Testis (tissue), 3 donors: Measurements from ENCODE around the gene CASR. TPM values are rescaled to one million over a fixed set of nuclear protein-coding genes. Genes with fewer than 3 reads are reported as not detected.
"Not testable (repeated sequence)": the region's sequence is repeated elsewhere in the genome, so short reads cannot be mapped to it uniquely, and the experiment has no call there.

ENCODE experiments used
- DNase-seq: peaks from one replicate; pipeline ENCODE4 v3.0.0-alpha.2; 2019
- H3K27ac ChIP-seq, 2 donors: fragments of 200-600 bp; sonication (generic); one replicate each; pipeline ENCODE4 v1.5.1; 2019
- H3K27me3 ChIP-seq: fragments of 200-600 bp; sonication (generic); one replicate; pipeline ENCODE4 v1.5.1; 2019
- H3K36me3 ChIP-seq: fragments of 200-600 bp; sonication (generic); one replicate; pipeline ENCODE4 v1.5.1; 2017; ENCODE audit warnings: low read depth; ENCODE audit errors: missing control alignments
- H3K4me1 ChIP-seq: fragments of 200-600 bp; sonication (generic); one replicate; pipeline ENCODE4 v1.5.1; 2019
- H3K4me3 ChIP-seq, 2 donors: fragments of 200-600 bp; sonication (generic); one replicate each; pipeline ENCODE4 v1.5.1; 2017 to 2019
- H3K9me3 ChIP-seq: fragments of 200-600 bp; sonication (generic); one replicate; pipeline ENCODE4 v1.5.1; 2017
- POLR2A ChIP-seq: fragments of 450-650 bp; IDR thresholded peaks from one replicate; pipeline ENCODE4 v1.6.1; 2017; ENCODE audit warnings: antibody characterized with exemption, mild to moderate bottlenecking, moderate library complexity
- WGBS, 2 donors: methylation state at CpG; one replicate each; pipeline ENCODE4 v1.1.5; 2018; 5-methylcytosine and 5-hydroxymethylcytosine counted together
- intact Hi-C: fragments of 100-400 bp; cut with DNase I; formaldehyde crosslinking; loops from one replicate; pipeline ENCODE4 v1.15.1; 2023; ENCODE audit warnings: low total_unique reads
- polyA plus RNA-seq: library from polyadenylated mRNA; stranded (reverse); fragments of 350-450 nt; fragmentation: Illumina TruSeq; extraction: RNeasy Lipid Tissue Mini Kit (QIAGEN cat#74804); gene quantifications from one replicate; pipeline ENCODE4 v1.2.3, GENCODE V29; 2014; ENCODE audit warnings: low read depth, low replicate concordance; ENCODE audit not compliant: insufficient read depth
- total RNA-seq, 2 donors: library from RNA; depleted of rRNA; stranded (reverse); fragments of >200 nt; gene quantifications; one replicate each; pipeline ENCODE4 v1.2.3, GENCODE V29; 2016
- TF ChIP-seq, protein P1 (sequence below), 3 experiments: fragments of 450-650 bp in 2 of 3; fragments of 200-600 bp in 1 of 3; sonication (generic) in 1 of 3; IDR thresholded peaks; one replicate each; pipeline ENCODE4 v1.5.1; 2016 to 2019; ENCODE audit warnings: antibody characterized with exemption in 3 of 3, mild to moderate bottlenecking in 2 of 3, moderate library complexity in 1 of 3

The CASR gene
- total and polyA plus RNA-seq, 3 donors from 2014 or later, result 0.30 to 1.4 (median 1.2) TPM

DNA sequence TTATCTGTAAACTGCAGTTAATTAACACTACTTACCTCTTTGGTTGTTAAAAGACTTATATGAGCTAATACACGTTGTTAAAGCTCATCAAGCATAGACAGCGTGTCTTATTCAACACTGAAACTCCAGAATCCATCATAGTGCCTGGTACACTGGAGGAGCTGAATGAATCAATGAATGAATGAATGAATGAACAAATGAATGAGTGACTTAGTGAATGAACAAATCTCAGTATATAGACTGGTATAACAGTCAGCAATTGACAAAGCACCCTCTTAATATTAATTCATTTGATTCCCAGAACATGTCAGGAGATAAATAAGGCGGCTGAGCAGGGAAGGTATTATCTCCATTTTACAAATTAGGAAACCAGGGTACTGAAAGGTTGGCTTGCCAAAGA lies 7.1 kb downstream of the CASR start:
- intact Hi-C loops, result no loop called here
- Histone ChIP-seq H3K27ac (no peak overlapping the region), H3K4me3 (no peak overlapping the region), H3K9me3 (no peaks in the 10 kb centered on the region), H3K36me3 (no peaks in the 10 kb centered on the region), H3K27me3 (no peaks in the 10 kb centered on the region), H3K4me1 (no peaks in the 10 kb centered on the region)
- TF ChIP-seq, protein P1, sequence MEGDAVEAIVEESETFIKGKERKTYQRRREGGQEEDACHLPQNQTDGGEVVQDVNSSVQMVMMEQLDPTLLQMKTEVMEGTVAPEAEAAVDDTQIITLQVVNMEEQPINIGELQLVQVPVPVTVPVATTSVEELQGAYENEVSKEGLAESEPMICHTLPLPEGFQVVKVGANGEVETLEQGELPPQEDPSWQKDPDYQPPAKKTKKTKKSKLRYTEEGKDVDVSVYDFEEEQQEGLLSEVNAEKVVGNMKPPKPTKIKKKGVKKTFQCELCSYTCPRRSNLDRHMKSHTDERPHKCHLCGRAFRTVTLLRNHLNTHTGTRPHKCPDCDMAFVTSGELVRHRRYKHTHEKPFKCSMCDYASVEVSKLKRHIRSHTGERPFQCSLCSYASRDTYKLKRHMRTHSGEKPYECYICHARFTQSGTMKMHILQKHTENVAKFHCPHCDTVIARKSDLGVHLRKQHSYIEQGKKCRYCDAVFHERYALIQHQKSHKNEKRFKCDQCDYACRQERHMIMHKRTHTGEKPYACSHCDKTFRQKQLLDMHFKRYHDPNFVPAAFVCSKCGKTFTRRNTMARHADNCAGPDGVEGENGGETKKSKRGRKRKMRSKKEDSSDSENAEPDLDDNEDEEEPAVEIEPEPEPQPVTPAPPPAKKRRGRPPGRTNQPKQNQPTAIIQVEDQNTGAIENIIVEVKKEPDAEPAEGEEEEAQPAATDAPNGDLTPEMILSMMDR (IDR thresholded peaks at IDR 0.05), result no peak
- TF ChIP-seq POLR2A, result no peak
- 71 to 79% methylated on average over 3 of the region's 3 CpGs for WGBS, 2 donors
- DNase-seq, result no peak

DNA sequence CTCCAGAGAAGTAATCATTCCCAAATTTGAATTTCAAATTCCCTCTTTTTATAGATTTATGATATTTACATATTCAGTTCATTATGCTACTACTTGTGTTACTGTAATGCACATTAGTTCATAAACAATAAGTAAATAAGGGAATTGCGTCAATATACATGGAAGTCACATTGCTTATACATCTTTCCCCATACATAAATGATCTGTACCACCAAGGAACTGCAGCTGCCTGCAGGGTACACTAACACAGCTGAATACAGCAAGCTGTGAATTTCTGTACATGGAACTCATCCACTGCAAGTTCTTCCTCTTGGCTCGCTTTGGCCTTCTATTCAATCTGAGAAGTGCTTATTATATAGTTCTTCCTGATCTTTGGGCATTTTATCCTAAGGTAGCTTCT lies 15.5 kb downstream of the CASR start:
- 95 to 100% methylated on average over 2 of the region's 2 CpGs for WGBS, 2 donors
- no peak for TF ChIP-seq POLR2A
- TF ChIP-seq, protein P1 (IDR thresholded peaks at IDR 0.05), result no peak

DNA sequence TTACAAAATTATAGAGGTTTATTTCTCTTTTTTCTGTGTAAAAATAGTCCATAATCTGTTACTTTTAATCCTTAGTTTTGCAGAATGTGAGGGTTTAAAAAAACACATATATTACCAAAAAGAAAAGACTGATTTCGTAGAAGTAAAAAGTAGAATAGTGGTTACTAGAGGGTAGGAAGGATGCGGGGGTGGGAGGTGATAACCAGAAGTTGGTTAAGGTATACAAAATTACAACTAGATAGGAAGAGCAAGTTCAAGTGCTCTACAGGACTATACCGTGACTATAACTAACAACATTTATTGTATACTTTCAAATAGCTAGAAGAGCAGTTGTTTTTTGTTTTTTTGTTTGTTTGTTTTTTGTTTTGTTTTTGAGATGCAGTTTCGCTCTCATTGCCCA lies 16.1 kb downstream of the CASR start:
- DNase-seq, result no peak
- WGBS, 2 donors, result 87 to 90% methylated on average over 4 of the region's 4 CpGs
- intact Hi-C loops, result no loop called here
- TF ChIP-seq, protein P1 (IDR thresholded peaks at IDR 0.05), result no peak
- TF ChIP-seq POLR2A, result no peak
- no peaks in the 10 kb centered on the region for H3K4me1 ChIP-seq
- H3K36me3 ChIP-seq, result no peaks in the 10 kb centered on the region
- no peak overlapping the region for H3K4me3 ChIP-seq
- no peaks in the 10 kb centered on the region for H3K9me3 ChIP-seq
- no peak overlapping the region for H3K27ac ChIP-seq
- no peaks in the 10 kb centered on the region for H3K27me3 ChIP-seq

More for the DNA sequence above, 15.5 kb downstream of the CASR start:
- Histone ChIP-seq H3K27ac (no peak overlapping the region), H3K4me1 (no peaks in the 10 kb centered on the region), H3K27me3 (no peaks in the 10 kb centered on the region), H3K4me3 (no peak overlapping the region), H3K36me3 (no peaks in the 10 kb centered on the region), H3K9me3 (no peaks in the 10 kb centered on the region)
- intact Hi-C loops, result no loop called here
- no peak for DNase-seq

DNA sequence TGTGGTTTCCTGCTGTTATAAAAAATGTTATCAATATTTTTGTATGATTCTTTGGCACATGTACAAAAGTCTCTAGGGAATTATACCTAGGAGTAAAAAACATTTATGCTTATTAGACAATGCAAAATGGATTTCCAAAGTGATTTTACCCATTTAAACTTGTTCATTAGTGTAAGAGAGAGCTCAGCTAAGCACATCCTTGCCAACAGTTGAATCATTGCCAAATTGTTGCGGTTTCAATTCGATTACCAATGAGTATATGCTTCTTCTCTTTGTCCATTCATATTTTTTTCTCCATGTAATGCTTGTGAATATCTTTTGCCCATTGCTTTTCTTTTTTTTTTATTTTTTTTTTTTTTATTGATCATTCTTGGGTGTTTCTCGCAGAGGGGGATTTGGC lies 17.2 kb downstream of the CASR start:
- H3K9me3 ChIP-seq, result no peaks in the 10 kb centered on the region
- intact Hi-C loops, result no loop called here
- DNase-seq, result no peak
- H3K4me1 ChIP-seq, result no peaks in the 10 kb centered on the region
- no peak overlapping the region for H3K4me3 ChIP-seq
- H3K27me3 ChIP-seq, result no peaks in the 10 kb centered on the region
- no peak for TF ChIP-seq POLR2A
- H3K27ac ChIP-seq, result no peak overlapping the region
- H3K36me3 ChIP-seq, result no peaks in the 10 kb centered on the region
- WGBS, 2 donors, result 45 to 88% methylated on average over 3 of the region's 3 CpGs

DNA sequence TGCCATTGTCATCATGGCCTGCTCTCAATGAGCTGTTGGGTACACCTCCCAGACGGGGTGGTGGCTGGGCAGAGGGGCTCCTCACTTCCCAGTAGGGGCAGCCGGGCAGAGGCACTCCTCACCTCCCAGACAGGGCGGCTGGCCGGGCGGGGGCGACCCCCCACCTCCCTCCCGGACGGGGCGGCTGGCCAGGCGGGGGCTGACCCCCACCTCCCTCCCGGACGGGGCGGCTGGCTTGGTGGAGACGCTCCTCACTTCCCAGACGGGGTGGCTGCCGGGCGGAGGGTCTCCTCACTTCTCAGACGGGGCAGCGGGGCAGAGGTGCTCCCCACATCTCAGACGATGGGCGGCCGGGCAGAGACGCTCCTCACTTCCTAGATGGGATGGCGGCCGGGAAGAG lies 18.0 kb downstream of the CASR start:
- H3K4me3 ChIP-seq, H3K9me3 ChIP-seq, DNase-seq, intact Hi-C loops, H3K27ac ChIP-seq, H3K36me3 ChIP-seq, H3K27me3 ChIP-seq, H3K4me1 ChIP-seq: not testable (repeated sequence)
- WGBS, 2 donors, result 75 to 90% methylated on average over 6 to 10 of the region's 25 CpGs

DNA sequence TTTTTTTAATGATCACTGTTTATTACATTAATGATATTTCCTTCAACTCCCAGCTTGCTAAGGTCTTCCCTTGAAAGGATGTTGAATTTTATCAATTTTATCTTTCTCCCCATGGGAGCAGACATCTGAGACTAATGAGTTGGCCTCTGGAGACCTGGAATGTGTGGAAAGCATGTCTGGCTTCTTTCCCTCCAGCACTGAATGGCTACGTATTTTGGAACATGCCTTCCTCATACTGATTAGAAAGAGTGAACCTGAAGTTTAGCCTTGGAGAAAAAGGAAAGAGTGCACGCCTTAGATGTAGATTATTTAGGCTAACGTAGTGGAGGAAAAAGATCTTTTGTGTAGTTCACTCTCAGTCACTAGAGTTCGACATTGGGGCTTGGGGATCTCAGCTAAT lies 25.1 kb downstream of the CASR start:
- WGBS, 2 donors, result 56 to 61% methylated on average over 4 of the region's 4 CpGs
- no peak overlapping the region for H3K4me3 ChIP-seq
- H3K36me3 ChIP-seq, result no peaks in the 10 kb centered on the region
- H3K4me1 ChIP-seq, result no peaks in the 10 kb centered on the region
- no peak for DNase-seq
- no peaks in the 10 kb centered on the region for H3K9me3 ChIP-seq
- H3K27ac ChIP-seq, result no peak overlapping the region
- intact Hi-C loops, result no loop called here
- TF ChIP-seq, protein P1 (IDR thresholded peaks at IDR 0.05), result no peak
- no peak for TF ChIP-seq POLR2A
- no peaks in the 10 kb centered on the region for H3K27me3 ChIP-seq
